Measurements from ENCODE around the gene AKNAD1. TPM values are rescaled to one million over a fixed set of nuclear protein-coding genes. Genes with fewer than 3 reads are reported as not detected.

AKNAD1 gene
- total RNA-seq, 6 experiments from 2014 or later: not detected

DNA sequence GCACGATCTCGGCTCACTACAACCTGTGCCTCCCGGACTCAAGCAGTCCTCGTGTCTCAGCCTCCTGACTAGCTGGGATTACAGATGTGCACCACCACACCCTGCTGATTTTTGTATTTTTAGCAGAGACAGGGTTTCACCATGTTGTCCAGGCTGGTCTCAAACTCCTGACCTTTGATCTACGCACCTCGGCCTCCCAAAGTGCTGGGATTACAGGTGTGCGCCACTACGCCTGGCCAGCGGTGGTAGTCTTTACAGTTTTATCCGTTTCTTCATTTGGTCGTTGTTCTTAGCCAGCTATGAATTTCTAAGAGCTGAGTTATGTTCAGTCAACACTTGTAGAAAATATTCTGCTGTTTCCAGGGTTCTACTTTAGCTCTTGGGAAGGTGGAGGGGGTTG is 53.3 kb downstream of the AKNAD1 start:
- Histone ChIP-seq H3K36me3 (peaks cover 0 to 31% (median 6%) of the 10 kb centered on the region in 4 donors), H3K27me3 (no peaks in the 10 kb centered on the region), H3K4me1 (no peaks in the 10 kb centered on the region), H3K4me3 (no peak overlapping the region), H3K9me3 (no peaks in the 10 kb centered on the region), H3K27ac (no peak overlapping the region)
- TF ChIP-seq POLR2A (IDR thresholded peaks at IDR 0.05) (no peak), CTCF (IDR thresholded peaks at IDR 0.05) (no peak)
- intact Hi-C loops (cut with DNase I): no loop called here
- no peak for ATAC-seq
- 93% methylated on average over 11 of the region's 11 CpGs for WGBS (ENCODE audit: insufficient coverage, low coverage, low lambda C conversion rate, missing lambda C conversion rate)
- no peak for DNase-seq

- no peaks in the 10 kb centered on the region for H3K27me3 ChIP-seq
- H3K27ac ChIP-seq: no peak overlapping the region
- no peak for ATAC-seq
- TF ChIP-seq CTCF (IDR thresholded peaks at IDR 0.05) (no peak), POLR2A (IDR thresholded peaks at IDR 0.05) (no peak)
- H3K9me3 ChIP-seq: no peaks in the 10 kb centered on the region
- intact Hi-C loops (cut with DNase I): no loop called here
- DNase-seq: no peak
- H3K4me1 ChIP-seq: no peaks in the 10 kb centered on the region
- no peak overlapping the region for H3K4me3 ChIP-seq
- peaks cover 3 to 37% (median 5%) of the 10 kb centered on the region in 4 donors for H3K36me3 ChIP-seq
Observed at GRCh38 chr1:108801101-108801500, 55.8 kb downstream of the AKNAD1 start.

- Histone ChIP-seq H3K9me3 (no peaks in the 10 kb centered on the region), H3K36me3 (peaks cover 5 to 33% (median 6%) of the 10 kb centered on the region in 4 donors), H3K4me1 (no peaks in the 10 kb centered on the region), H3K4me3 (no peak overlapping the region), H3K27ac (no peak overlapping the region), H3K27me3 (no peaks in the 10 kb centered on the region)
- TF ChIP-seq POLR2A (IDR thresholded peaks at IDR 0.05): no peak
- TF ChIP-seq CTCF (IDR thresholded peaks at IDR 0.05): no peak
- intact Hi-C loops (cut with DNase I): no loop called here
- DNase-seq (no peak), ATAC-seq (no peak)
- WGBS (ENCODE audit: insufficient coverage, low coverage, low lambda C conversion rate, missing lambda C conversion rate): 100% methylated on average over 1 of the region's 1 CpG
Observed at GRCh38 chr1:108799001-108799400, 57.9 kb downstream of the AKNAD1 start.

DNA sequence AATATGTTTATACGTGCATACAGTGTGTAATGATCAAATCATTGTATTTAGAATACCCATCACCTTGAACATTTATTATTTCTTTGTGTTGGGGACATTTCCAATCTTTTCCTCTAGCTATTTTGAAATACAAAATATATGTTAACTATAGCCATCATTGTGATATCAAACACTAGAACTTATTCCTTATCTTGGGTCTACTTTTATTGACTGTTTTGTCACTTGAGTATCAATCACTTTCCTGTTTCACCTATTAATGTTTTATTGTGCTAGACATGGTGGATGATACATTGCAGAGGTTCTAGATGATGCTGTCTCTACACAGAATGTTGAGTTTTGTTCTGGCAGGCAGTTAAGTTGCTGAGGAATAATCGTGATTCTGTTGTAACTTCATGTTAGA is 64.5 kb downstream of the AKNAD1 start:
- TF ChIP-seq POLR2A (IDR thresholded peaks at IDR 0.05): no peak
- no peak for TF ChIP-seq CTCF (IDR thresholded peaks at IDR 0.05)
- no peak overlapping the region for H3K27ac ChIP-seq
- H3K9me3 ChIP-seq: no peaks in the 10 kb centered on the region
- no peaks in the 10 kb centered on the region for H3K4me1 ChIP-seq
- ATAC-seq (no peak), DNase-seq (no peak)
- no peak overlapping the region for H3K4me3 ChIP-seq
- no peaks in the 10 kb centered on the region for H3K27me3 ChIP-seq
- intact Hi-C loops (cut with DNase I): no loop called here
- 95% methylated on average over 2 of the region's 2 CpGs for WGBS (ENCODE audit: insufficient coverage, low coverage, low lambda C conversion rate, missing lambda C conversion rate)
- peaks cover 0 to 13% (median 5%) of the 10 kb centered on the region in 4 donors for H3K36me3 ChIP-seq

DNA sequence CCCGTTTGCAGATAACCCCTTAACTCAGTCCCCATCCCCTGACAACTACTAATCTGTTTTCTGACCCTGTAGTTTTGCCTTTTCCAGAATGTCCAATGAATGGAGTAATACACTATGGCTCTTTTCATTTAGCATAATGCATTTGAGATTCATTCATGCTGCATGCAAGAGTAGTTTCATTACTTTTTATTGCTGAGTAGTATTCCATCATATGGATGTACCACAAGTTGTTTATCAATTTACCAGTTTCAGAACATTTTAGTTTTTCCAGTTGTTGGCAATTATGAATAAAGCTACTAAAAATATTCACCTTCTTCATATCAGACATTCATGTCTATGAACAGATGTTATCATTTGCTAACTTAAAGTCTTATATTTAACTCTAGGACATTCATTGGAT is 65.1 kb downstream of the AKNAD1 start:
- 100% methylated on average over 1 of the region's 1 CpG for WGBS (ENCODE audit: insufficient coverage, low coverage, low lambda C conversion rate, missing lambda C conversion rate)
- intact Hi-C loops (cut with DNase I): no loop called here
- no peaks in the 10 kb centered on the region for H3K4me1 ChIP-seq
- H3K4me3 ChIP-seq: no peak overlapping the region
- no peak for ATAC-seq
- TF ChIP-seq POLR2A (IDR thresholded peaks at IDR 0.05): no peak
- TF ChIP-seq CTCF (IDR thresholded peaks at IDR 0.05): no peak
- peaks cover 0 to 9% (median 5%) of the 10 kb centered on the region in 4 donors for H3K36me3 ChIP-seq
- H3K27ac ChIP-seq: no peak overlapping the region
- H3K9me3 ChIP-seq: no peaks in the 10 kb centered on the region
- H3K27me3 ChIP-seq: no peaks in the 10 kb centered on the region
- no peak for DNase-seq

All from right lobe of liver (tissue), 6 donors.